ENCODE measurements around the gene CRY2.

DNA sequence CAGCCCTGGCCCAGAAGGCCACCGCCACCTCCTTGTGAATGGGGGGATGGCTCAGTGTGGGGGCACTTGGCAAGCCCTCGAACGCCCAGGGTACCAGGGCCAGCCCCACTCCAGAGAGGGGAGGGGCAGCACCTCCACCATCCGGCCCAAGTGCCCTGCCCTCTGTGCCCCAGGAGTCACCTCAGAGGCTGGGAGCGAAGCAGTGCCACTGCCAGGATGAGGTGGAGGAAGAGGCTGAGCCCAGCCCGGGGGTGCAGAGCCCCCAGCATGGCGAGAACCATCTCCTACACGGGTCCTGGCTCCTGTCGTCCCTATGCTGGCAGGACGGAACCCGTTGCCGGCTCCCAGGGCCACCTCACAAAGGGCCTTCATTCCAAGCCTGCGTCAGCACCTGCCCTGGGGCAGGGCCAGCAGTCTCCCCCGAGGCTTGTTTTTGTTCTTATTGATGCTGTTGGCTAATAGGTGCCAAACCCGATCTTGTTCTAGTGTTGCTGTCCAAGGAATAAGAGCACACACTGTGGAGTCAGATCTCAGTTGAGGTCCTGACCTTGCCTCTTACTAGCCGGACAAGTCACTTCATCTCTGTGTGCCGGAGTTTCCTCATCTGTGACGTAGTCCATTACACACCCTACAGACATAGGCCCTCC, 59.8 kb downstream of the CRY2 start, which contains the start of gene FREY1:
- TF ChIP-seq, protein P1, sequence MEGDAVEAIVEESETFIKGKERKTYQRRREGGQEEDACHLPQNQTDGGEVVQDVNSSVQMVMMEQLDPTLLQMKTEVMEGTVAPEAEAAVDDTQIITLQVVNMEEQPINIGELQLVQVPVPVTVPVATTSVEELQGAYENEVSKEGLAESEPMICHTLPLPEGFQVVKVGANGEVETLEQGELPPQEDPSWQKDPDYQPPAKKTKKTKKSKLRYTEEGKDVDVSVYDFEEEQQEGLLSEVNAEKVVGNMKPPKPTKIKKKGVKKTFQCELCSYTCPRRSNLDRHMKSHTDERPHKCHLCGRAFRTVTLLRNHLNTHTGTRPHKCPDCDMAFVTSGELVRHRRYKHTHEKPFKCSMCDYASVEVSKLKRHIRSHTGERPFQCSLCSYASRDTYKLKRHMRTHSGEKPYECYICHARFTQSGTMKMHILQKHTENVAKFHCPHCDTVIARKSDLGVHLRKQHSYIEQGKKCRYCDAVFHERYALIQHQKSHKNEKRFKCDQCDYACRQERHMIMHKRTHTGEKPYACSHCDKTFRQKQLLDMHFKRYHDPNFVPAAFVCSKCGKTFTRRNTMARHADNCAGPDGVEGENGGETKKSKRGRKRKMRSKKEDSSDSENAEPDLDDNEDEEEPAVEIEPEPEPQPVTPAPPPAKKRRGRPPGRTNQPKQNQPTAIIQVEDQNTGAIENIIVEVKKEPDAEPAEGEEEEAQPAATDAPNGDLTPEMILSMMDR (IDR thresholded peaks at IDR 0.05; ENCODE audit: low read depth, low read length), result no peak
- TF ChIP-seq POLR2A (IDR thresholded peaks at IDR 0.05; ENCODE audit: extremely low read depth, insufficient read length) (no peak), MYC (IDR thresholded peaks at IDR 0.05; ENCODE audit: low read depth, low read length) (no peak)
- TF ChIP-seq, protein P2, sequence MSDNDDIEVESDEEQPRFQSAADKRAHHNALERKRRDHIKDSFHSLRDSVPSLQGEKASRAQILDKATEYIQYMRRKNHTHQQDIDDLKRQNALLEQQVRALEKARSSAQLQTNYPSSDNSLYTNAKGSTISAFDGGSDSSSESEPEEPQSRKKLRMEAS (IDR thresholded peaks at IDR 0.05; ENCODE audit: low read depth, low read length), result no peak
